ENCODE results near the gene TOP3A. TPM values are rescaled to one million over a fixed set of nuclear protein-coding genes. Genes with fewer than 3 reads are reported as not detected.

The TOP3A gene
- total RNA-seq, 1 experiment from 2014 or later, result 73.7 TPM

DNA sequence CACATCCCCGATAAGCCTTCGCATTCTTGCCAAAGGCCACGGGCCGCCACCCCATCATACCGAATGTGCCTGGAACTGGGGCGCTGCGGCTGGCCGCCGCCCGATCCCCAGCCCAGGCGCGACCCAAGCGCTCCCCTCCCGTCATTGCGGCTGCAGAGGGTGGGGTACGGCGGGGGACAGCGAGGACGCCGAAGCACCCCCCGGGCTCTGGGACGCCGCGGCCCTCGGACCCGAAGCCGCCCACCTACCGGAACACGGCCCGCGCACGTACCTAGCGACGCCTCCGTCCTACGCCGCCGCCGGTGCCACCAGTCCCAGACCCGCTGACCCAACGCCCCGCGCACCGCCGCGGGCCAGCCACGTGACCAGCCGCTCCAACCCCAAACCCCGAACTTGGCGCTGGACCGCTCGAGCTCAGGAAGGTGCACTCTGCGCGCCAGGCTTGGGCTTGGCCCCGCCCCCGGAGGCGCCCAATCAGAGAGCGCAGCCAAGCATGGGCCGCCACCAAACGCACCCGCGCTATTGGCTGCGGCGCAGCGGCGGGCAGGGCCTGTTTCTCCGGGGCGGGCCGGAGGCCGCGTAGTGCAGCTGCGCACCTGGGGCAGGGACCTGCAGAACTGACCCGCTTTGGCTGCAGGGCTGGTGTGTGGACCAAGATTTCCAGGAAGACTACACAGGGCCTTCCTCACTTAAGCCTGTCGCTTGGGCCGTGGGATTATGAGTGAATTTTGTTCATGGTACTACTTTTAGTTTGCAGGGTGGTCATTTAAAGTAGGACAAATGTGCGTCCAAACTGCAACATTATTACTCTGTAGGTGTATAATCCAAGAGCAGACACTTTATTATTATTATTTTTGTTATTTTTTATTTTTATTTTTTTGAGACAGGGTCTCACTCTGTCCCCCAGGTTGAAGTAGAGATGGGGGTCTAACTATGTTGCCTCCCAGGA lies 48.6 kb upstream of the TOP3A start, which contains the start of gene SHMT1:
Gene SHMT1 (minus strand): TSS at position 450 of the 949 bp plus-strand sequence. CDS start 7,569 bp downstream, outside the sequence.
- no TSS peak for BruUV-seq (replicated peaks)
- Histone ChIP-seq H3K4me1 (0 out of 2 replicates have a peak, but pooled peaks cover 4% of the 10 kb centered on the region), H3K36me3 (ENCODE audit: control insufficient read depth, insufficient read depth, low read length) (no peaks in the 10 kb centered on the region), H3K4me3 (ENCODE audit: low read depth, low read length) (peak within 1 kb of the TSS; percentile 99), H3K27me3 (replicated peaks; ENCODE audit: control insufficient read depth, insufficient read depth, low read length) (no peaks in the 10 kb centered on the region; the same call in 1 of the 2 replicates), H3K9me3 (no peaks in the 10 kb centered on the region)
- H3K9me3 Mint-ChIP-seq (ENCODE audit: unreplicated experiment), result no peaks in the 10 kb centered on the region
- peak within 1 kb of the TSS; percentile 81 for H3K4me3 Mint-ChIP-seq (ENCODE audit: unreplicated experiment)
- CTCF ChIA-PET, result interaction anchor here (0.6 kb wide), 1 partner anchor 262 kb away, joined by 3 read pairs; no protein-coding TSS in a partner anchor
- H3K27ac Mint-ChIP-seq (ENCODE audit: unreplicated experiment), result peak within 1 kb of the TSS; percentile 45
- peaks cover 27% of the 10 kb centered on the region for H3K36me3 Mint-ChIP-seq (ENCODE audit: insufficient read depth, unreplicated experiment)
- DNase-seq, result peak; percentile 96 to 98
- H3K4me1 Mint-ChIP-seq (ENCODE audit: low read depth, unreplicated experiment), result peaks cover 7% of the 10 kb centered on the region
- POLR2A ChIA-PET, result no interaction called here
- no peaks in the 10 kb centered on the region for H3K27me3 Mint-ChIP-seq (ENCODE audit: insufficient read depth, unreplicated experiment)
- intact Hi-C loops (cut with micrococcal nuclease; ENCODE audit: unreplicated experiment), result loop anchor here (1.0 to 5.0 kb wide), 3 partner anchors 48 to 581 kb away; partner anchors contain the start of genes ALKBH5 and SMCR8
- TF ChIP-seq, protein P1, sequence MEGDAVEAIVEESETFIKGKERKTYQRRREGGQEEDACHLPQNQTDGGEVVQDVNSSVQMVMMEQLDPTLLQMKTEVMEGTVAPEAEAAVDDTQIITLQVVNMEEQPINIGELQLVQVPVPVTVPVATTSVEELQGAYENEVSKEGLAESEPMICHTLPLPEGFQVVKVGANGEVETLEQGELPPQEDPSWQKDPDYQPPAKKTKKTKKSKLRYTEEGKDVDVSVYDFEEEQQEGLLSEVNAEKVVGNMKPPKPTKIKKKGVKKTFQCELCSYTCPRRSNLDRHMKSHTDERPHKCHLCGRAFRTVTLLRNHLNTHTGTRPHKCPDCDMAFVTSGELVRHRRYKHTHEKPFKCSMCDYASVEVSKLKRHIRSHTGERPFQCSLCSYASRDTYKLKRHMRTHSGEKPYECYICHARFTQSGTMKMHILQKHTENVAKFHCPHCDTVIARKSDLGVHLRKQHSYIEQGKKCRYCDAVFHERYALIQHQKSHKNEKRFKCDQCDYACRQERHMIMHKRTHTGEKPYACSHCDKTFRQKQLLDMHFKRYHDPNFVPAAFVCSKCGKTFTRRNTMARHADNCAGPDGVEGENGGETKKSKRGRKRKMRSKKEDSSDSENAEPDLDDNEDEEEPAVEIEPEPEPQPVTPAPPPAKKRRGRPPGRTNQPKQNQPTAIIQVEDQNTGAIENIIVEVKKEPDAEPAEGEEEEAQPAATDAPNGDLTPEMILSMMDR (IDR thresholded peaks at IDR 0.05; ENCODE audit: insufficient read depth in 1 of 2, low read depth in 1 of 2, low read length in 1 of 2, severe bottlenecking in 1 of 2, unreplicated experiment in 1 of 2), result no peak

DNA sequence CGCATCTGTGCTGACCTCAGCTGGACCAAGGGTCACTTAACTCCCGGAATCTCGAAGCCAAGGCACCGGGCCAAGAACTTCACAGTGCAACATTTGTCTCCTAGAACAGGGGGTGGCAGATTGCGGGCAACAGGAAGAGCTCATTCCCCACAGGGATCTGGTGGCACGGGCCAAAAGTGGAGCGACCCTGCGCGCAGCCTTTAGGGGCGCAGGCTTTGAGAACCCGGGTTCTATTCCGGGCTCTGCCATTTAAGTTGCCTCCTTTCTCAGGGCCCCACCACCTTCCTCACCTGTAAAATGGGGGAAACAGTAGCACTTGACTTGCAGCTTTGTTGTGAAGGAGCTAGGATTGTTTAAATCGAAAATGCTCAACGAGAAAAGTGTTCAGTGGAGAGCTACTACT lies 47.9 kb upstream of the TOP3A start:
- TF ChIP-seq, protein P1 (IDR thresholded peaks at IDR 0.05; ENCODE audit: insufficient read depth in 1 of 2, low read depth in 1 of 2, low read length in 1 of 2, severe bottlenecking in 1 of 2, unreplicated experiment in 1 of 2), result no peak
- DNase-seq, result peak; percentile 53 to 64
- Mint-ChIP-seq H3K27me3 (ENCODE audit: insufficient read depth, unreplicated experiment) (no peaks in the 10 kb centered on the region), H3K4me1 (ENCODE audit: low read depth, unreplicated experiment) (peaks cover 7% of the 10 kb centered on the region), H3K36me3 (ENCODE audit: insufficient read depth, unreplicated experiment) (peaks cover 28% of the 10 kb centered on the region), H3K9me3 (ENCODE audit: unreplicated experiment) (no peaks in the 10 kb centered on the region), H3K27ac (ENCODE audit: unreplicated experiment) (peak overlapping the region; percentile 45), H3K4me3 (ENCODE audit: unreplicated experiment) (peak overlapping the region; percentile 81)
- POLR2A ChIA-PET, result no interaction called here
- Histone ChIP-seq H3K4me3 (ENCODE audit: low read depth, low read length) (peak overlapping the region; percentile 99), H3K36me3 (ENCODE audit: control insufficient read depth, insufficient read depth, low read length) (no peaks in the 10 kb centered on the region), H3K4me1 (0 out of 2 replicates have a peak, but pooled peaks cover 4% of the 10 kb centered on the region), H3K9me3 (no peaks in the 10 kb centered on the region), H3K27me3 (replicated peaks; ENCODE audit: control insufficient read depth, insufficient read depth, low read length) (no peaks in the 10 kb centered on the region; the same call in 1 of the 2 replicates)
- CTCF ChIA-PET, result interaction anchor here (0.6 kb wide), 1 partner anchor 263 kb away, joined by 3 read pairs; no protein-coding TSS in a partner anchor
- intact Hi-C loops (cut with micrococcal nuclease; ENCODE audit: unreplicated experiment), result loop anchor here (1.0 to 5.0 kb wide), 3 partner anchors 47 to 580 kb away; partner anchors contain the start of genes ALKBH5 and SMCR8
- TSS peak; percentile 66 for BruUV-seq (replicated peaks)

Measured in Caco-2 (cell line).